ENCODE measurements around the gene ATXN10.

DNA sequence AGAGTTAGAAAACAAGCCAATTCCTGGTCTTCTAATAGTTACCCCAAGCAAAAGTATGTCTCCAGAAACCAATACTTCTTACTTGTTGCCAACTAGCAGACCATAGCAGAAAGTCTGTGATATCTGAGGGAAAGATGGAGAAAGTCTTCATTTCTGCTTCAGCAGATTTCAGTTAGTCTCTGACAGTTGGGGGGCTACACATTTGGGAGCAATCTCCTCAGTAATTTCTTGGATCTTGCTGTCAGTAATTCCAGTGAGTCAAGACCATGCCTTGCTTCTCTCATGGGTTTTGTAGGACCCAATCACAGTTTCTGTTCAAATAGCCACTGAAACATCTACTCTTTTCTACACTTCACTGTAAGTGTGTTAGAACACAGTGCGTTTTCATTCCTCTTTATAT lies 118.8 kb downstream of the ATXN10 start:
- TF ChIP-seq CTBP1 (IDR thresholded peaks at IDR 0.05; ENCODE audit: borderline replicate concordance) (no peak), FOXK2 (IDR thresholded peaks at IDR 0.05) (no peak), ZNF384 (IDR thresholded peaks at IDR 0.05) (no peak)
